Measurements from ENCODE around the gene SLIT3.

- TF ChIP-seq CTCF (IDR thresholded peaks at IDR 0.05), result no peak
- no peak for TF ChIP-seq POLR2A (IDR thresholded peaks at IDR 0.05)
These were observed 369.1 kb downstream of the SLIT3 start for GRCh38 chr5:168931638-168932345.

Data from Peyer's patch (tissue), 4 donors.